Skeletal muscle satellite cell (primary cell): ENCODE measurements around the gene EHF.

Experiments
- H3K27me3 ChIP-seq: 2 replicates; pipeline ENCODE4 v1.7.0; 2013; ENCODE audit warnings: low read length; ENCODE audit not compliant: control insufficient read depth, insufficient read depth
- H3K36me3 ChIP-seq: 2 replicates; pipeline ENCODE4 v1.7.0; 2013; ENCODE audit warnings: mild to moderate bottlenecking, control low read depth, low read length; ENCODE audit not compliant: insufficient read depth
- H3K4me1 ChIP-seq: 2 replicates; pipeline ENCODE4 v1.7.0; 2013; ENCODE audit warnings: low read length; ENCODE audit not compliant: control insufficient read depth, insufficient read depth
- H3K4me2 ChIP-seq: 2 replicates; pipeline ENCODE4 v1.7.0; 2013; ENCODE audit warnings: mild to moderate bottlenecking, low read length
- H3K4me3 ChIP-seq: 2 replicates; pipeline ENCODE4 v1.7.0; 2013; ENCODE audit warnings: low read length
- H3K9ac ChIP-seq: 2 replicates; pipeline ENCODE4 v1.7.0; 2013; ENCODE audit warnings: mild to moderate bottlenecking, low read depth, low read length, moderate library complexity
- H3K9me3 ChIP-seq: replicated peaks from 2 replicates; pipeline ENCODE4 v1.7.0; 2013; ENCODE audit warnings: mild to moderate bottlenecking, control low read depth, low read length

EHF gene

GRCh38 chr11:34658071-34659015 is 37.5 kb downstream of the EHF start:
- H3K4me1 ChIP-seq: peaks cover 23% of the 10 kb centered on the region
- no peaks in the 10 kb centered on the region for H3K27me3 ChIP-seq
- no peak overlapping the region for H3K9ac ChIP-seq
- no peak overlapping the region for H3K4me3 ChIP-seq
- no peaks in the 10 kb centered on the region for H3K36me3 ChIP-seq
- no peaks in the 10 kb centered on the region for H3K9me3 ChIP-seq
- H3K4me2 ChIP-seq: no peak overlapping the region

- Histone ChIP-seq H3K4me1 (peaks cover 16% of the 10 kb centered on the region), H3K36me3 (no peaks in the 10 kb centered on the region), H3K27me3 (no peaks in the 10 kb centered on the region), H3K9me3 (no peaks in the 10 kb centered on the region), H3K4me2 (no peak overlapping the region), H3K4me3 (no peak overlapping the region), H3K9ac (no peak overlapping the region)
Measured at GRCh38 chr11:34659096-34659733, 38.3 kb downstream of the EHF start.

GRCh38 chr11:34665077-34665835 is 44.4 kb downstream of the EHF start:
- peaks cover 18% of the 10 kb centered on the region for H3K27me3 ChIP-seq
- H3K36me3 ChIP-seq: no peaks in the 10 kb centered on the region
- H3K9ac ChIP-seq: no peak overlapping the region
- H3K4me3 ChIP-seq: no peak overlapping the region
- H3K9me3 ChIP-seq: no peaks in the 10 kb centered on the region
- H3K4me2 ChIP-seq: no peak overlapping the region
- H3K4me1 ChIP-seq: no peaks in the 10 kb centered on the region

- Histone ChIP-seq H3K36me3 (no peaks in the 10 kb centered on the region), H3K9ac (no peak overlapping the region), H3K9me3 (no peaks in the 10 kb centered on the region), H3K4me1 (no peaks in the 10 kb centered on the region), H3K4me3 (no peak overlapping the region), H3K27me3 (peaks cover 23% of the 10 kb centered on the region), H3K4me2 (no peak overlapping the region)
Measured at GRCh38 chr11:34667810-34668582, 47.1 kb downstream of the EHF start.

- no peak overlapping the region for H3K4me3 ChIP-seq
- no peaks in the 10 kb centered on the region for H3K36me3 ChIP-seq
- no peaks in the 10 kb centered on the region for H3K4me1 ChIP-seq
- H3K4me2 ChIP-seq: no peak overlapping the region
- H3K9me3 ChIP-seq: no peaks in the 10 kb centered on the region
- no peak overlapping the region for H3K9ac ChIP-seq
- H3K27me3 ChIP-seq: peaks cover 23% of the 10 kb centered on the region
Measured at GRCh38 chr11:34668583-34669053, 47.7 kb downstream of the EHF start.

- Histone ChIP-seq H3K4me3 (no peak overlapping the region), H3K36me3 (no peaks in the 10 kb centered on the region), H3K9ac (no peak overlapping the region), H3K4me2 (no peak overlapping the region), H3K9me3 (no peaks in the 10 kb centered on the region), H3K4me1 (no peaks in the 10 kb centered on the region), H3K27me3 (peaks cover 23% of the 10 kb centered on the region)
Measured at GRCh38 chr11:34669458-34669857, 48.6 kb downstream of the EHF start.

- Histone ChIP-seq H3K9me3 (no peaks in the 10 kb centered on the region), H3K4me1 (no peaks in the 10 kb centered on the region), H3K4me3 (no peak overlapping the region), H3K4me2 (no peak overlapping the region), H3K36me3 (no peaks in the 10 kb centered on the region), H3K9ac (no peak overlapping the region), H3K27me3 (peaks cover 17% of the 10 kb centered on the region)
Measured at GRCh38 chr11:34671117-34671516, 50.2 kb downstream of the EHF start.

GRCh38 chr11:34671946-34672345 is 51.1 kb downstream of the EHF start:
- H3K4me1 ChIP-seq: no peaks in the 10 kb centered on the region
- no peak overlapping the region for H3K9ac ChIP-seq
- no peak overlapping the region for H3K4me2 ChIP-seq
- H3K27me3 ChIP-seq: peaks cover 17% of the 10 kb centered on the region
- H3K36me3 ChIP-seq: no peaks in the 10 kb centered on the region
- no peaks in the 10 kb centered on the region for H3K9me3 ChIP-seq
- no peak overlapping the region for H3K4me3 ChIP-seq

- no peak overlapping the region for H3K9ac ChIP-seq
- no peaks in the 10 kb centered on the region for H3K9me3 ChIP-seq
- H3K4me3 ChIP-seq: no peak overlapping the region
- H3K4me1 ChIP-seq: no peaks in the 10 kb centered on the region
- H3K36me3 ChIP-seq: no peaks in the 10 kb centered on the region
- no peak overlapping the region for H3K4me2 ChIP-seq
- H3K27me3 ChIP-seq: peaks cover 8% of the 10 kb centered on the region
Measured at GRCh38 chr11:34674038-34674437, 53.1 kb downstream of the EHF start.

GRCh38 chr11:34676227-34676626 is 55.3 kb downstream of the EHF start:
- no peak overlapping the region for H3K4me2 ChIP-seq
- H3K4me3 ChIP-seq: no peak overlapping the region
- H3K36me3 ChIP-seq: no peaks in the 10 kb centered on the region
- no peaks in the 10 kb centered on the region for H3K9me3 ChIP-seq
- H3K9ac ChIP-seq: no peak overlapping the region
- peaks cover 4% of the 10 kb centered on the region for H3K27me3 ChIP-seq
- peaks cover 16% of the 10 kb centered on the region for H3K4me1 ChIP-seq

GRCh38 chr11:34679681-34680080 is 58.8 kb downstream of the EHF start:
- Histone ChIP-seq H3K9me3 (no peaks in the 10 kb centered on the region), H3K36me3 (no peaks in the 10 kb centered on the region), H3K27me3 (no peaks in the 10 kb centered on the region), H3K4me1 (peaks cover 22% of the 10 kb centered on the region), H3K4me2 (no peak overlapping the region), H3K9ac (no peak overlapping the region), H3K4me3 (no peak overlapping the region)
